Measurements from ENCODE around the gene BICC1. TPM values are rescaled to one million over a fixed set of nuclear protein-coding genes. Genes with fewer than 3 reads are reported as not detected.
A peak's percentile ranks its signal among the peaks of the same experiment; 100 is the strongest.

BICC1 gene
- polyA plus RNA-seq, 1 donor (not counting 4 experiments of a cell fraction or from before 2014, with no cell fraction given), result 4.2 TPM

GRCh38 chr10:58756130-58756719 is 243.6 kb downstream of the BICC1 start:
- no peaks in the 10 kb centered on the region for H4K20me1 ChIP-seq (ENCODE audit: control insufficient read depth, extremely low read depth, insufficient read depth, low read length)
- H3K9me1 ChIP-seq (ENCODE audit: control insufficient read depth, extremely low read depth, insufficient read depth, low read length), result no peaks in the 10 kb centered on the region
- dilution Hi-C loops (cut with MboI; ENCODE audit: extremely low pct_ligation_motif_present, low sequenced_read_pairs), result no loop called here
- peaks cover 8% of the 10 kb centered on the region for H3K4me1 ChIP-seq (ENCODE audit: control insufficient read depth, extremely low read depth, insufficient read depth, low read length)
- peak overlapping the region; percentile 14 to 82 (median 74) for H3K4me3 ChIP-seq (ENCODE audit: control insufficient read depth in 2 of 3, extremely low read depth in 1 of 3, insufficient read depth in 2 of 3, low read depth in 1 of 3, low read length in 3 of 3)
- no peaks in the 10 kb centered on the region for H3K9me3 ChIP-seq (ENCODE audit: control insufficient read depth, low read depth, low read length)
- H3K36me3 ChIP-seq (ENCODE audit: control insufficient read depth in 2 of 2, extremely low read depth in 1 of 2, insufficient read depth in 2 of 2, low read length in 2 of 2), result no peaks in the 10 kb centered on the region
- peak overlapping the region; percentile 42 for H3K27ac ChIP-seq (ENCODE audit: control insufficient read depth, insufficient read depth, low read length)
- FAIRE-seq (peak; percentile 39), DNase-seq (ENCODE audit: low read depth, low spot score) (no peak)
- H2AFZ ChIP-seq (ENCODE audit: control insufficient read depth, low read length), result peak overlapping the region; percentile 73
- no peaks in the 10 kb centered on the region for H3K27me3 ChIP-seq (ENCODE audit: control insufficient read depth, extremely low read depth, insufficient read depth, low read length)
- H3K9ac ChIP-seq (ENCODE audit: control insufficient read depth, extremely low read depth, insufficient read depth, low read length), result peak overlapping the region; percentile 53
- TF ChIP-seq, protein P1, sequence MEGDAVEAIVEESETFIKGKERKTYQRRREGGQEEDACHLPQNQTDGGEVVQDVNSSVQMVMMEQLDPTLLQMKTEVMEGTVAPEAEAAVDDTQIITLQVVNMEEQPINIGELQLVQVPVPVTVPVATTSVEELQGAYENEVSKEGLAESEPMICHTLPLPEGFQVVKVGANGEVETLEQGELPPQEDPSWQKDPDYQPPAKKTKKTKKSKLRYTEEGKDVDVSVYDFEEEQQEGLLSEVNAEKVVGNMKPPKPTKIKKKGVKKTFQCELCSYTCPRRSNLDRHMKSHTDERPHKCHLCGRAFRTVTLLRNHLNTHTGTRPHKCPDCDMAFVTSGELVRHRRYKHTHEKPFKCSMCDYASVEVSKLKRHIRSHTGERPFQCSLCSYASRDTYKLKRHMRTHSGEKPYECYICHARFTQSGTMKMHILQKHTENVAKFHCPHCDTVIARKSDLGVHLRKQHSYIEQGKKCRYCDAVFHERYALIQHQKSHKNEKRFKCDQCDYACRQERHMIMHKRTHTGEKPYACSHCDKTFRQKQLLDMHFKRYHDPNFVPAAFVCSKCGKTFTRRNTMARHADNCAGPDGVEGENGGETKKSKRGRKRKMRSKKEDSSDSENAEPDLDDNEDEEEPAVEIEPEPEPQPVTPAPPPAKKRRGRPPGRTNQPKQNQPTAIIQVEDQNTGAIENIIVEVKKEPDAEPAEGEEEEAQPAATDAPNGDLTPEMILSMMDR (optimal IDR thresholded peaks at IDR 0.05 in 1 of 3, IDR thresholded peaks at IDR 0.05 in 1 of 3, conservative IDR thresholded peaks at IDR 0.05 in 1 of 3; ENCODE audit: extremely low read depth in 1 of 3, insufficient read depth in 2 of 3, low read length in 3 of 3), result no peak
- TF ChIP-seq EZH2 (IDR thresholded peaks at IDR 0.05; ENCODE audit: low read length), result no peak
- H3K79me2 ChIP-seq (ENCODE audit: control insufficient read depth, insufficient read depth, low read length), result no peaks in the 10 kb centered on the region
- peak overlapping the region; percentile 91 for H3K4me2 ChIP-seq (ENCODE audit: control insufficient read depth, extremely low read depth, insufficient read depth, low read depth, low read length)

- Histone ChIP-seq H3K9ac (ENCODE audit: control insufficient read depth, extremely low read depth, insufficient read depth, low read length) (no peak overlapping the region), H2AFZ (ENCODE audit: control insufficient read depth, low read length) (no peak overlapping the region), H3K36me3 (ENCODE audit: control insufficient read depth in 2 of 2, extremely low read depth in 1 of 2, insufficient read depth in 2 of 2, low read length in 2 of 2) (no peaks in the 10 kb centered on the region), H4K20me1 (ENCODE audit: control insufficient read depth, extremely low read depth, insufficient read depth, low read length) (no peaks in the 10 kb centered on the region), H3K27me3 (ENCODE audit: control insufficient read depth, extremely low read depth, insufficient read depth, low read length) (no peaks in the 10 kb centered on the region), H3K4me1 (ENCODE audit: control insufficient read depth, extremely low read depth, insufficient read depth, low read length) (peaks cover 8% of the 10 kb centered on the region), H3K27ac (ENCODE audit: control insufficient read depth, insufficient read depth, low read length) (no peak overlapping the region), H3K9me1 (ENCODE audit: control insufficient read depth, extremely low read depth, insufficient read depth, low read length) (no peaks in the 10 kb centered on the region), H3K4me2 (ENCODE audit: control insufficient read depth, extremely low read depth, insufficient read depth, low read depth, low read length) (no peak overlapping the region), H3K9me3 (ENCODE audit: control insufficient read depth, low read depth, low read length) (no peaks in the 10 kb centered on the region), H3K4me3 (ENCODE audit: control insufficient read depth in 2 of 3, extremely low read depth in 1 of 3, insufficient read depth in 2 of 3, low read depth in 1 of 3, low read length in 3 of 3) (no peak overlapping the region), H3K79me2 (ENCODE audit: control insufficient read depth, insufficient read depth, low read length) (no peaks in the 10 kb centered on the region)
- dilution Hi-C loops (cut with MboI; ENCODE audit: extremely low pct_ligation_motif_present, low sequenced_read_pairs), result no loop called here
- no peak for TF ChIP-seq EZH2 (IDR thresholded peaks at IDR 0.05; ENCODE audit: low read length)
- TF ChIP-seq, protein P1 (optimal IDR thresholded peaks at IDR 0.05 in 1 of 3, IDR thresholded peaks at IDR 0.05 in 1 of 3, conservative IDR thresholded peaks at IDR 0.05 in 1 of 3; ENCODE audit: extremely low read depth in 1 of 3, insufficient read depth in 2 of 3, low read length in 3 of 3), result no peak
- DNase-seq (ENCODE audit: low read depth, low spot score), result no peak
- no peak for FAIRE-seq
Measured at GRCh38 chr10:58757352-58758065, 244.8 kb downstream of the BICC1 start.

All from keratinocyte (primary cell).